Mesothelial cell of epicardium (in vitro differentiated cells): ENCODE results near the gene PSME1. TPM values are rescaled to one million over a fixed set of nuclear protein-coding genes. Genes with fewer than 3 reads are reported as not detected.

Source experiments
- DNase-seq, 2 experiments: peaks; one replicate each; pipeline ENCODE4 v3.0.0; 2021; ENCODE audit warnings: low spot score in 2 of 2; ENCODE audit not compliant: unreplicated experiment in 2 of 2
- H3K27ac Mint-ChIP-seq: 2 replicates; pipeline ENCODE4 v1.8.0; 2021; ENCODE audit warnings: mixed read lengths
- H3K27me3 Mint-ChIP-seq: 2 replicates; pipeline ENCODE4 v1.8.0; 2021; ENCODE audit warnings: low read depth, mixed read lengths
- H3K36me3 Mint-ChIP-seq: 2 replicates; pipeline ENCODE4 v1.8.0; 2021; ENCODE audit warnings: mixed read lengths
- H3K4me1 Mint-ChIP-seq: 2 replicates; pipeline ENCODE4 v1.8.0; 2021; ENCODE audit warnings: mixed read lengths
- H3K4me3 Mint-ChIP-seq: 2 replicates; pipeline ENCODE4 v1.8.0; 2021; ENCODE audit warnings: mild to moderate bottlenecking, moderate library complexity, mixed read lengths
- H3K9me3 Mint-ChIP-seq: 2 replicates; pipeline ENCODE4 v1.8.0; 2021; ENCODE audit warnings: mixed read lengths
- total RNA-seq: library from RNA; stranded (reverse); gene quantifications from 3 replicates; pipeline ENCODE4 v1.2.1, GENCODE V29; 2021
- TF ChIP-seq, protein P1 (sequence below): fragments of 200-600 bp; sonication (generic); IDR thresholded peaks from one replicate; pipeline ENCODE4 v1.5.0; 2021; ENCODE audit warnings: antibody characterized with exemption; ENCODE audit not compliant: unreplicated experiment

The PSME1 gene
- 148 to 154 TPM (median 154 TPM) in 3 replicates for total RNA-seq

DNA sequence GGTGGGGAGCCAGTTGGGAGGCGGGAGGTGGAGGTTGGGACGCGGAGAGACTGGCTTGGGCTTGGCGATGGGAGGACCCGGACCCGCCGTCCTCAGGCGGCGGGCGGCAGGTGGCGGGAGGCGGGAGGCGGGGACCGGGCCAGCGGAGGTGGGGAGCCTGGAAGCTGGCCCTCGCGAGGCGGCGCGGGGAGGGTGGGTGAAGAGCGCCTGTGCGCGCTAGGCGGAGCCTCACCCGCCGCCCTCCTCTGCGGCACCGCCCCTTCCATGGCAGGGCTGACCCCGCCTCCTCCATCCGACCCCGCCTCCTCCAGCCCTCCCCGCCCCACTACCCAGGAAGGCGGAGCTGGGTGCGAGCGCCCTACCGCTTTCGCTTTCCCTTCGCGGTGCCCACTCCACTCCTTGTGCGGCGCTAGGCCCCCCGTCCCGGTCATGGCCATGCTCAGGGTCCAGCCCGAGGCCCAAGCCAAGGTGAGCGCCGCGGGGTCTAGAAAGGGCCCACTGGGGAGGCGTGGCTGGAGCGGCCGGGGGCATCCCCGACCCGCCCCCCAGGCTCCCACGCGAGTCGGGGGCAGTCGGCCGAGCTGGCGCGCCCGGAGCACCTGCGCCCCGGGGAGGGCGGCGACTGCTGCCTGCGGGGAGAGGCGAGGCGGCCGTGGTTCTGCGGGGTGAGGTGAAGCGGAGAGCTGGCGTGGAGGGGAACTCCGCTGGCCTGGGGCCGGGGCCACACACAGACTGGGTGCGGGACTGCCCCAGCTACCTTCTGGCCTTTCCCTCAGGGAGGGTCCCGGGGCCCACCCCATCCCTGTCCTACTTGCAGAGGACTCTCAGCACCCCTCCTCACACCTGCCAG lies at the start of gene PSME1:
PSME1 (plus strand) TSS at position 361 of the 850 bp plus-strand sequence; CDS start at position 430, 69 bp downstream.
- peak within 1 kb of the TSS; percentile 92 for H3K27ac Mint-ChIP-seq
- no peaks in the 10 kb centered on the region for H3K27me3 Mint-ChIP-seq
- H3K4me3 Mint-ChIP-seq = peak within 1 kb of the TSS; percentile 83

DNA sequence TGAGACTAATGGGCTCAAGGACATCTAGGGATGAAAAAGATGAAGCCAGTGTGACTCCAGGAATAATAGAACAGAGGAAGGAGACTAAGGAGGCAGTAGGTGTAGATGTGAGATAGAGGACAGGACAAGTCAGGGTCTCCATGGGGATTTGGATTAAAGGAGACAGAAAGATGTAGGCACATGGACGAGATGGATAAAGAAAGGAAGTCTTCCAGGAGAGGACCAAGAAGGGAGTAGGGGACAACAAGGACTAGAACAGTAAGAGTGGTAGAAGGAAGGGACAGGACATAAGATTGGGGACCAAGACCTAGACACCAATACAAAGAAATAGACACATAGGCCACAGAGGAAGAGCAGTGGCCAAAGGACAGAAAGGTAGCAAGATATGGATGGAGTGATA lies 49.0 kb upstream of the PSME1 start:
- TF ChIP-seq, protein P1, sequence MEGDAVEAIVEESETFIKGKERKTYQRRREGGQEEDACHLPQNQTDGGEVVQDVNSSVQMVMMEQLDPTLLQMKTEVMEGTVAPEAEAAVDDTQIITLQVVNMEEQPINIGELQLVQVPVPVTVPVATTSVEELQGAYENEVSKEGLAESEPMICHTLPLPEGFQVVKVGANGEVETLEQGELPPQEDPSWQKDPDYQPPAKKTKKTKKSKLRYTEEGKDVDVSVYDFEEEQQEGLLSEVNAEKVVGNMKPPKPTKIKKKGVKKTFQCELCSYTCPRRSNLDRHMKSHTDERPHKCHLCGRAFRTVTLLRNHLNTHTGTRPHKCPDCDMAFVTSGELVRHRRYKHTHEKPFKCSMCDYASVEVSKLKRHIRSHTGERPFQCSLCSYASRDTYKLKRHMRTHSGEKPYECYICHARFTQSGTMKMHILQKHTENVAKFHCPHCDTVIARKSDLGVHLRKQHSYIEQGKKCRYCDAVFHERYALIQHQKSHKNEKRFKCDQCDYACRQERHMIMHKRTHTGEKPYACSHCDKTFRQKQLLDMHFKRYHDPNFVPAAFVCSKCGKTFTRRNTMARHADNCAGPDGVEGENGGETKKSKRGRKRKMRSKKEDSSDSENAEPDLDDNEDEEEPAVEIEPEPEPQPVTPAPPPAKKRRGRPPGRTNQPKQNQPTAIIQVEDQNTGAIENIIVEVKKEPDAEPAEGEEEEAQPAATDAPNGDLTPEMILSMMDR = no peak
- Mint-ChIP-seq H3K9me3 (no peaks in the 10 kb centered on the region), H3K36me3 (no peaks in the 10 kb centered on the region), H3K27ac (no peak overlapping the region), H3K4me1 (peaks cover 7% of the 10 kb centered on the region), H3K27me3 (peaks cover 10% of the 10 kb centered on the region), H3K4me3 (no peak overlapping the region)
- DNase-seq = no peak

More for the DNA sequence above, at the start of gene PSME1:
- peaks cover 32% of the 10 kb centered on the region for H3K4me1 Mint-ChIP-seq
- peak; percentile 88 to 96 for DNase-seq
- peaks cover 7% of the 10 kb centered on the region for H3K36me3 Mint-ChIP-seq
- no peaks in the 10 kb centered on the region for H3K9me3 Mint-ChIP-seq
- TF ChIP-seq, protein P1 = no peak

DNA sequence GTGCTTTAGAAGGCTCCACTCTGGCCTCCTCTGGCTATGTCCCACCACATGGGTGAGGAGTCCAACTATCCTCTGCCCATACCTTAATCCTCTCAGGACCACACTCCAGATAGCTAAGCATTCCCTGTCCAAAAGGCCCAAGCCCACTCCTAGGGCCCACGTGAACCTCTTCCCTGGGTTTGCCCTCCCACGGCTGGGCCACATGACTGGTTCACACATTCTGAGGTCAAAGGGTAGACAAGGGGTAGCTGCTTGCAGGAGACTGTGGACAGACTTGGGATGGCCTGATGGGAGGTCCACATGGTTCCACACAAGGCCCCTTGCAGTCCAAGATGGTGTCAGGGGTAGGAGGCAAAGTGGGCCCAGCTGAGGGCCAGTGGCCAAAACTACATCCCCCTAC lies 47.9 kb upstream of the PSME1 start:
- DNase-seq = no peak
- H3K4me1 Mint-ChIP-seq = peaks cover 3% of the 10 kb centered on the region
- TF ChIP-seq, protein P1 = no peak
- no peaks in the 10 kb centered on the region for H3K36me3 Mint-ChIP-seq
- H3K9me3 Mint-ChIP-seq = no peaks in the 10 kb centered on the region
- H3K27ac Mint-ChIP-seq = no peak overlapping the region
- no peak overlapping the region for H3K4me3 Mint-ChIP-seq
- H3K27me3 Mint-ChIP-seq = peaks cover 3% of the 10 kb centered on the region

DNA sequence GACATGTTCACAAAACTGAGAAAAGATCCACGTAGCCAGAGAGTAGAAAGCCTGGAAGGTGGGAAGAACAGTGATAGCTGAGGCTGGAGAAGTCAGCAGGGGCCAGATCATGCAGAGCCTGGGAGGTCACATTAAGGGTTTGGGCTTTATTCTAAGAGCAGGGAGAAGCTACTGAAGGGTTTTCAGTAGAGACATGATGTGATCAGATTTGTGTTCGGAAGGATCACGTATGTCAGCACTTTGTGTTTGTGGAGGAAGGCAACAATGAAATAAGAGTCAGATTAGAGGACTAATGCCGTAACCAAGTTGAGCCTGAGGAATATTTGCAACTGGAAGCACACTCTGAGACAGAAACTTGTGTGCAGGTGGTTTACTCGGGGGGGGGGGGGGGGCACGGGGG lies 46.1 kb upstream of the PSME1 start:
- no peak overlapping the region for H3K27ac Mint-ChIP-seq

DNA sequence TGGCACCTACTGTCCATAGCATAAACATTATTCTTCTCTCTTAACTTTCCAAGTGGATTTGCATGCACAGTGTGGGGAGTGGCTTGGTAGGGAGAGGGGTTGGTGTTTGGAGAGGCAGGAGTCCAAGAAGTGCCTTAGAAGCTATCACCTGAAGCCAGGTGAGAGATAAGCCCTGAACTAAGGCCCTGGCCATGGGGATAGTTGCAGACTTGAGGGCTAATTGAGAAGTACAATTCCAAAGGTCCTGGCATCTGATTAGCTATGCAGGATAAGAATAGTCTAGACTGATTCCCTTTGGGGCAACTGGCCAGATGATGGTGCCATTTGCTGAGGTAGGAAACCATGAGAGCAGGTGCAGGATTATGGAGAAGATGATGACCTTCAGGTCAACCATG lies 43.9 kb upstream of the PSME1 start:
- Mint-ChIP-seq H3K4me1 (peaks cover 22% of the 10 kb centered on the region), H3K27me3 (no peaks in the 10 kb centered on the region), H3K27ac (no peak overlapping the region), H3K9me3 (no peaks in the 10 kb centered on the region), H3K4me3 (peak overlapping the region; percentile 81), H3K36me3 (no peaks in the 10 kb centered on the region)
- TF ChIP-seq, protein P1 = no peak
- DNase-seq = no peak

More for the DNA sequence above, 46.1 kb upstream of the PSME1 start:
- Mint-ChIP-seq H3K27me3 (no peaks in the 10 kb centered on the region), H3K4me1 (peaks cover 12% of the 10 kb centered on the region), H3K4me3 (no peak overlapping the region), H3K36me3 (no peaks in the 10 kb centered on the region), H3K9me3 (no peaks in the 10 kb centered on the region)
- DNase-seq = no peak
- TF ChIP-seq, protein P1 = no peak
